ENCODE results near the gene ZBTB7C.

ZBTB7C gene

DNA sequence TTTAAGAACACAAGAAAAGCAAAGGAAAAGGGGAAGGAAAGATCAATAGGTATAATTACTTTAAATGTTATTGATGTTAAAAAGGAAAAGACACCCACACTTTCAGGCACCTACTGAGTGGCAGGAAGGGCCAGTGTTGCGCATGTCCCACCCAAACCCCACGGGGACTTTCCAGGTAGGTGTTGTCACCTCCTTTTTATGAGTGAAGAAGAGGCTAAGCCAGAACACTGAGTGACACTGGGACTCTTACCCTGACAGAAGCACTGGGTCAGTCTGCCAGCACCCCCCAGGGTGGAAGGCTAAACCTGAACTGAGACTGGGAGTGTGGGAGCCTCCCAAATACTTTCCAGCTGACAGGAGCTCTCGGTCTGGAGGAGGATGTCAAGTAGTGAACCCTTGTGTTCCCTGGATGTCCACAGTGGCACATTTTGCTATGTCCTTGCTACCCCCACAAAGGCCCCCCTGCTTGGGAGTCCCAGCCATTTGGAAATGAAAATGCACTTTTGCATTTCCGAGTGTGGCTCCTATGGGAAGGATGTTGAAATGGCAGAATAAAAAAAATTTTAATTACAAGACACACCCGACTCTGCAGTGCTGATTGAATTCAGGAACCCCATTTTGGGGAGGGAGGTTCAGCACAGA is 387.8 kb downstream of the ZBTB7C start:
- DNase-seq: no peak
- H3K36me3 ChIP-seq (ENCODE audit: insufficient read depth, low read length): no peaks in the 10 kb centered on the region
- H3K27ac ChIP-seq (ENCODE audit: low read length): no peak overlapping the region
- H3K27me3 ChIP-seq (ENCODE audit: insufficient read depth, low read length, poor library complexity): peaks cover 6% of the 10 kb centered on the region
- peaks cover 10% of the 10 kb centered on the region for H3K4me1 ChIP-seq (ENCODE audit: insufficient read depth, low read length)
- no peaks in the 10 kb centered on the region for H3K9me3 ChIP-seq (ENCODE audit: insufficient read depth, low read length, severe bottlenecking)
- no peaks in the 10 kb centered on the region for H3K79me2 ChIP-seq (ENCODE audit: insufficient read depth, low read length)
- no peak overlapping the region for H3K9ac ChIP-seq (ENCODE audit: low read depth, low read length)
- ATAC-seq (ENCODE audit: insufficient read depth, low read depth): no peak
- TF ChIP-seq, protein P1, sequence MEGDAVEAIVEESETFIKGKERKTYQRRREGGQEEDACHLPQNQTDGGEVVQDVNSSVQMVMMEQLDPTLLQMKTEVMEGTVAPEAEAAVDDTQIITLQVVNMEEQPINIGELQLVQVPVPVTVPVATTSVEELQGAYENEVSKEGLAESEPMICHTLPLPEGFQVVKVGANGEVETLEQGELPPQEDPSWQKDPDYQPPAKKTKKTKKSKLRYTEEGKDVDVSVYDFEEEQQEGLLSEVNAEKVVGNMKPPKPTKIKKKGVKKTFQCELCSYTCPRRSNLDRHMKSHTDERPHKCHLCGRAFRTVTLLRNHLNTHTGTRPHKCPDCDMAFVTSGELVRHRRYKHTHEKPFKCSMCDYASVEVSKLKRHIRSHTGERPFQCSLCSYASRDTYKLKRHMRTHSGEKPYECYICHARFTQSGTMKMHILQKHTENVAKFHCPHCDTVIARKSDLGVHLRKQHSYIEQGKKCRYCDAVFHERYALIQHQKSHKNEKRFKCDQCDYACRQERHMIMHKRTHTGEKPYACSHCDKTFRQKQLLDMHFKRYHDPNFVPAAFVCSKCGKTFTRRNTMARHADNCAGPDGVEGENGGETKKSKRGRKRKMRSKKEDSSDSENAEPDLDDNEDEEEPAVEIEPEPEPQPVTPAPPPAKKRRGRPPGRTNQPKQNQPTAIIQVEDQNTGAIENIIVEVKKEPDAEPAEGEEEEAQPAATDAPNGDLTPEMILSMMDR (IDR thresholded peaks at IDR 0.05; ENCODE audit: borderline replicate concordance, extremely low read depth, low read length, poor library complexity, severe bottlenecking): no peak
- no peak for TF ChIP-seq EZH2 (IDR thresholded peaks at IDR 0.05; ENCODE audit: borderline replicate concordance, low read depth, low read length, severe bottlenecking)
- H3K4me3 ChIP-seq (ENCODE audit: low read depth in 1 of 2, low read length in 2 of 2): no peak overlapping the region
- no peaks in the 10 kb centered on the region for H4K20me1 ChIP-seq (ENCODE audit: insufficient read depth, low read length)
- H2AFZ ChIP-seq (ENCODE audit: low read depth, low read length): no peak overlapping the region
- no peak overlapping the region for H3K4me2 ChIP-seq (ENCODE audit: insufficient read depth, low read length)

DNA sequence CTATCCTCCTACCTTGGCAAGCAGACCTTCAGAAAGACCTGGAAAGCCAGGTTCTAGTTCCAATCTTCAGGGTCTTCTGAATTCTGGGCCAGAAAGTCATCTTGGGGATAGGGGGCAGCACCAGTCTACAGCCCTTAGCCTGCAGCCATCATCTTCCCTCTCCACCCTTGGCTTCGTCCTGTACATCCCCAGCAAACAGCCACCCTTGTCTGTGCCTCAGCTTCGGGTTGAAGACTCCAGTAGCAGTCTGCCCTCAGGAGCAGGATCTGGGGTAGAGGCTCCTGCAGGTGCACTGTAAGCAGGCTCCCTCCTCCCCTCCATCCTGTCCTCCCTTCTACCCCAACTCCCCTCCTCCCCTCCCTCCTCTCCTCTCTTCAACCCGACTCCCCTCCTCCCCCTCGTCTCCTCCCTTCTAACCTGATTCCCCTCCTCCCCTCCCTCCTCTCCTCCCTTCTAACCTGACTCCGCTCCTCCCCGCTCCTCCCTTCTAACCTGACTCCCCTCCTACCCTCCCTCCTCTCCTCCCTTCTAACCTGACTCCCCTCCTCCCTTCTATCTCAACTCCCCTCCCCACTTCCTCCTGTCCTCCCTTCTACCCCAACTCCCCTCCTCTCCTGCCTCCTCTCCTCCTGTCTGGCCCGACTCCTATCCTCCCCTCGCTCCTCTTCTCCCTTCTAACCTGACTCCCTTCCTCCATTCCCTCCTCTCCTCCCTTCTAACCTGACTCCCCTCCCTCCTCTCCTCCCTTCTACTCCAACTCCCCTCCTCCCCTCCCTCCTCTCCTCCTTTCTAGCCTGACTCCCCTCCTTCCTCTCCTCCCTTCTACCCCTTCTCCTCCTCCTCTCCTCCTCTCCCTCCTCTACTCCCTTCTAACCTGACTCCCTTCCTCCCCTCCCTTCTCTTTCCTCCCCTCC is 388.6 kb downstream of the ZBTB7C start:
- Histone ChIP-seq H3K4me2 (ENCODE audit: insufficient read depth, low read length) (no peak overlapping the region), H3K9ac (ENCODE audit: low read depth, low read length) (no peak overlapping the region), H2AFZ (ENCODE audit: low read depth, low read length) (no peak overlapping the region), H3K27me3 (ENCODE audit: insufficient read depth, low read length, poor library complexity) (peaks cover 6% of the 10 kb centered on the region), H3K36me3 (ENCODE audit: insufficient read depth, low read length) (no peaks in the 10 kb centered on the region), H3K79me2 (ENCODE audit: insufficient read depth, low read length) (no peaks in the 10 kb centered on the region), H4K20me1 (ENCODE audit: insufficient read depth, low read length) (no peaks in the 10 kb centered on the region), H3K27ac (ENCODE audit: low read length) (no peak overlapping the region), H3K4me3 (ENCODE audit: low read depth in 1 of 2, low read length in 2 of 2) (no peak overlapping the region), H3K4me1 (ENCODE audit: insufficient read depth, low read length) (peaks cover 10% of the 10 kb centered on the region), H3K9me3 (ENCODE audit: insufficient read depth, low read length, severe bottlenecking) (no peaks in the 10 kb centered on the region)
- TF ChIP-seq, protein P1 (IDR thresholded peaks at IDR 0.05; ENCODE audit: borderline replicate concordance, extremely low read depth, low read length, poor library complexity, severe bottlenecking): peak; percentile 23
- TF ChIP-seq EZH2 (IDR thresholded peaks at IDR 0.05; ENCODE audit: borderline replicate concordance, low read depth, low read length, severe bottlenecking): no peak
- no peak for DNase-seq
- ATAC-seq (ENCODE audit: insufficient read depth, low read depth): peak; percentile 32; the same call in 2 of the 3 replicates

DNA sequence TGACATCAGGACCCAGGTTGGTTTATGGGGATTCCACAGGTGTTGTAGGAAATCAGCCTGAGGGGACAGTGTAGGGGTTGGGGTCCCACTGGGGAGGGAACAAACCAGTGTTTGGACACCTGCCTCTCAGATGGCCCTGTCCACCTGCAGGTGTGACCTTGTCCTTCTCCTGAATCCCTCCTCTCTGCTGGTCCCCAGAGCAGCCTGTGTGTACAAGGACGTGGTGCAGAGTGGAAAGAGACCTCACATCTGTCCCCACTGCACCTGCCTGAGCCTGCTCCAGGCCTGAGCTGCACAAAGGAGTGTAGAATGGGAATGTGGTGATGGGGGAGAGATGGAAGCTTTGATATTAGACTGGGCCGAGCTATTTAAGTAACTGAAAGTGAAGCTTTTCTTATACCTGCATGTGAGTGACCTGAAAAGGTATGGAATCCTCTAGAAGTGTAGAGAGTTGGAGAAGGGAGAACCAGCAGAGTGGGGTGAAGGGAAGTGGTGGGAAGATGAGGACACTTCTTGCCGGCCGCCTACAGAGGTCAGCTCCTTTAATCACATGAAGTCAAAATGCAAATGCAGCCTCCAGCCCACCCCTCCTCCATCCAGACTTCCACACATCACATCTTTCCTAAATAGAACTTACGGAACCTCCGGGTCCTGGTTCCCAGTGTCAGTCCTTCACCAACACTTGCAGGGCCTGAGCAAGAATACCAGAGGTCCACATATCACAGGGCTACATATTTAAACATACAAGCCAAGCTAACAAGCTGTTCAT is 389.4 kb downstream of the ZBTB7C start:
- Histone ChIP-seq H3K4me3 (ENCODE audit: low read depth in 1 of 2, low read length in 2 of 2) (no peak overlapping the region), H3K79me2 (ENCODE audit: insufficient read depth, low read length) (no peaks in the 10 kb centered on the region), H3K9ac (ENCODE audit: low read depth, low read length) (no peak overlapping the region), H3K36me3 (ENCODE audit: insufficient read depth, low read length) (no peaks in the 10 kb centered on the region), H4K20me1 (ENCODE audit: insufficient read depth, low read length) (no peaks in the 10 kb centered on the region), H3K4me1 (ENCODE audit: insufficient read depth, low read length) (peaks cover 10% of the 10 kb centered on the region), H3K4me2 (ENCODE audit: insufficient read depth, low read length) (no peak overlapping the region), H2AFZ (ENCODE audit: low read depth, low read length) (no peak overlapping the region), H3K9me3 (ENCODE audit: insufficient read depth, low read length, severe bottlenecking) (no peaks in the 10 kb centered on the region), H3K27me3 (ENCODE audit: insufficient read depth, low read length, poor library complexity) (peaks cover 6% of the 10 kb centered on the region), H3K27ac (ENCODE audit: low read length) (no peak overlapping the region)
- ATAC-seq (ENCODE audit: insufficient read depth, low read depth) (no peak), DNase-seq (no peak)
- no peak for TF ChIP-seq EZH2 (IDR thresholded peaks at IDR 0.05; ENCODE audit: borderline replicate concordance, low read depth, low read length, severe bottlenecking)
- TF ChIP-seq, protein P1 (IDR thresholded peaks at IDR 0.05; ENCODE audit: borderline replicate concordance, extremely low read depth, low read length, poor library complexity, severe bottlenecking): no peak
